Loucy (cell line): ENCODE data around the gene SPAG9.

Source experiments
- H2AFZ ChIP-seq: fragments of 200-600 bp; sonication (generic); 2 replicates; pipeline ENCODE4 v1.6.0; 2016; ENCODE audit warnings: antibody characterized with exemption, mild to moderate bottlenecking, low read length, moderate library complexity
- H3F3A ChIP-seq: fragments of 200-600 bp; 2 replicates; pipeline ENCODE4 v1.6.0; 2016; ENCODE audit warnings: antibody characterized with exemption, low read depth, mild to moderate bottlenecking
- H3K27me3 ChIP-seq: fragments of 200-600 bp; sonication (generic); 2 replicates; pipeline ENCODE4 v1.6.1; 2014; ENCODE audit warnings: low read length, mild to moderate bottlenecking; ENCODE audit not compliant: insufficient read depth, poor library complexity, severe bottlenecking
- H3K36me3 ChIP-seq: fragments of 200-600 bp; sonication (generic); 2 replicates; pipeline ENCODE4 v1.6.1; 2016; ENCODE audit warnings: low read length; ENCODE audit not compliant: insufficient read depth
- H3K4me1 ChIP-seq: fragments of 200-600 bp; sonication (generic); 2 replicates; pipeline ENCODE4 v1.5.1; 2014; ENCODE audit warnings: low read length, mild to moderate bottlenecking; ENCODE audit not compliant: insufficient read depth, poor library complexity, severe bottlenecking
- H3K4me2 ChIP-seq: fragments of 200-600 bp; sonication (generic); 2 replicates; pipeline ENCODE4 v1.6.0; 2014; ENCODE audit warnings: antibody characterized with exemption, low read length, low read depth, mild to moderate bottlenecking; ENCODE audit not compliant: poor library complexity, severe bottlenecking
- H3K4me3 ChIP-seq: fragments of 200-600 bp; sonication (generic); 2 replicates; pipeline ENCODE4 v1.5.1; 2014; ENCODE audit warnings: low read length, mild to moderate bottlenecking, mixed read lengths; ENCODE audit not compliant: poor library complexity, severe bottlenecking
- H3K79me2 ChIP-seq: fragments of 200-600 bp; sonication (generic); 2 replicates; pipeline ENCODE4 v1.6.1; 2014; ENCODE audit warnings: low read length; ENCODE audit not compliant: insufficient read depth
- H3K9ac ChIP-seq: fragments of 200-600 bp; sonication (generic); 2 replicates; pipeline ENCODE4 v1.6.0; 2014; ENCODE audit warnings: mild to moderate bottlenecking, low read depth, low read length, moderate library complexity; ENCODE audit not compliant: poor library complexity, severe bottlenecking
- H3K9me2 ChIP-seq: fragments of 200-600 bp; sonication (generic); replicated peaks from 2 replicates; pipeline ENCODE4 v1.6.1; 2016; ENCODE audit warnings: low read depth, low read length, mixed read lengths
- H3K9me3 ChIP-seq: fragments of 200-600 bp; sonication (generic); 2 replicates; pipeline ENCODE4 v1.6.1; 2014; ENCODE audit warnings: mild to moderate bottlenecking, antibody characterized with exemption, low read length, low read depth; ENCODE audit not compliant: insufficient read depth
- H4K20me1 ChIP-seq: fragments of 200-600 bp; sonication (generic); 2 replicates; pipeline ENCODE4 v1.6.0; 2014; ENCODE audit warnings: antibody characterized with exemption, low read length, mild to moderate bottlenecking; ENCODE audit not compliant: insufficient read depth, poor library complexity, severe bottlenecking
- EZH2phosphoT487 ChIP-seq: fragments of 200-600 bp; IDR thresholded peaks from 2 replicates; pipeline ENCODE4 v1.6.1; 2018; ENCODE audit warnings: antibody characterized with exemption, mild to moderate bottlenecking, moderate library complexity, borderline replicate concordance
- TF ChIP-seq, protein P1 (sequence below): fragments of 200-600 bp; sonication (generic); conservative IDR thresholded peaks from 2 replicates; pipeline ENCODE4 v1.5.1; 2014; ENCODE audit warnings: mild to moderate bottlenecking, antibody characterized with exemption, low read length

SPAG9 gene

DNA sequence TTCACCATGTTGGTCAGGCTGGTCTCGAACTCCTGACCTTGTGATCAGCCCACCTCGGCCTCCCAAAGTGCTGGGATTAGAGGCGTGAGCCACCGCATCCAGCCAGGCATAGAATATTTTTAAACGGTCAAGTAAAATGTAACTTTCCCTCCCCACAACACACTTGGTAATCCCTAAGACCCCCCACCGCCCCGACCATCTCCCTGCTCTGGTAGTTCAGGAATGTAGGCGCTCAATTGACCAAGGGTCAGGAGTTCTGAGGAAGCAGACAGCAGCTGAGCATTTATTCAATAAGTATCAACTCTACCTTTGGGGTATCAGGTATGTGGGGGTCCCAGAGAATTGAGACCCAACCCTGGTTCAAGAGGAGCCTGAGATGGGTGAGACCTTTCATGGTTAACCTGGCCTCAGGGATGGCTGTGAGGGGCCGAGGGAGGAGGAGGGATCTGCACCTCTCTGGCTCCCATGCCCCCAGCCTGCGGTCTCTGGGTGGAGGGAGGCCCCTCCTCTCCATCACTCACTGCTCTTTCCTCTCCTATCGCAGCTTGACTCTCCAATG lies 206.1 kb downstream of the SPAG9 start:
- Histone ChIP-seq H3K4me1 (peaks cover 6% of the 10 kb centered on the region), H3F3A (no peaks in the 10 kb centered on the region), H2AFZ (no peak overlapping the region), H3K79me2 (no peaks in the 10 kb centered on the region), H3K4me3 (no peak overlapping the region), H3K36me3 (no peaks in the 10 kb centered on the region), H3K9ac (no peak overlapping the region), H3K9me3 (no peaks in the 10 kb centered on the region), H4K20me1 (no peaks in the 10 kb centered on the region), H3K4me2 (no peak overlapping the region), H3K27me3 (no peaks in the 10 kb centered on the region), H3K9me2 (no peaks in the 10 kb centered on the region)
- TF ChIP-seq, protein P1, sequence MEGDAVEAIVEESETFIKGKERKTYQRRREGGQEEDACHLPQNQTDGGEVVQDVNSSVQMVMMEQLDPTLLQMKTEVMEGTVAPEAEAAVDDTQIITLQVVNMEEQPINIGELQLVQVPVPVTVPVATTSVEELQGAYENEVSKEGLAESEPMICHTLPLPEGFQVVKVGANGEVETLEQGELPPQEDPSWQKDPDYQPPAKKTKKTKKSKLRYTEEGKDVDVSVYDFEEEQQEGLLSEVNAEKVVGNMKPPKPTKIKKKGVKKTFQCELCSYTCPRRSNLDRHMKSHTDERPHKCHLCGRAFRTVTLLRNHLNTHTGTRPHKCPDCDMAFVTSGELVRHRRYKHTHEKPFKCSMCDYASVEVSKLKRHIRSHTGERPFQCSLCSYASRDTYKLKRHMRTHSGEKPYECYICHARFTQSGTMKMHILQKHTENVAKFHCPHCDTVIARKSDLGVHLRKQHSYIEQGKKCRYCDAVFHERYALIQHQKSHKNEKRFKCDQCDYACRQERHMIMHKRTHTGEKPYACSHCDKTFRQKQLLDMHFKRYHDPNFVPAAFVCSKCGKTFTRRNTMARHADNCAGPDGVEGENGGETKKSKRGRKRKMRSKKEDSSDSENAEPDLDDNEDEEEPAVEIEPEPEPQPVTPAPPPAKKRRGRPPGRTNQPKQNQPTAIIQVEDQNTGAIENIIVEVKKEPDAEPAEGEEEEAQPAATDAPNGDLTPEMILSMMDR, result no peak
- no peak for TF ChIP-seq EZH2phosphoT487

DNA sequence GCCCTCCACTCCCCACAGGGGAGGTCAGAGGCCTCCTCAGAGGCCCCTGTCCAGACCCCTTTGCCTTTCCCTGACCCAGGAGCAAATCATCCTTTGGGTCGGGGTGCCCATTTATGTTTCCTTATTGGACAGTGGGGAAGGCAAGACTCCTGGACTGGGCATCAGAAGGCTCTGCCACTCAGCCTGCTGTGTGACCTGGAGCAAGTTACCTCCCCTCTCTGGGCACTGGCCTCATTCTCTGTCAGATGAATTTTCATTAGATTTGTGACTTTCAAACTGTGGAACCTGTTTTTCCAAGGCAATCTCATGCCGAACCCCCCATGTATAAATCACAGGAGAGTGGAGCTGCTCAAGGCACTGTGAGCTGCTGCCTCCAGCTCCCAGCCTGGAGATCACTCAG lies 207.5 kb downstream of the SPAG9 start:
- no peak for TF ChIP-seq EZH2phosphoT487
- TF ChIP-seq, protein P1, result no peak
- H3F3A ChIP-seq, result no peaks in the 10 kb centered on the region
- H3K79me2 ChIP-seq, result no peaks in the 10 kb centered on the region
- no peak overlapping the region for H3K4me3 ChIP-seq
- no peaks in the 10 kb centered on the region for H3K9me3 ChIP-seq
- H3K36me3 ChIP-seq, result no peaks in the 10 kb centered on the region
- H3K4me2 ChIP-seq, result no peak overlapping the region
- H3K27me3 ChIP-seq, result no peaks in the 10 kb centered on the region
- H3K9ac ChIP-seq, result no peak overlapping the region
- peaks cover 6% of the 10 kb centered on the region for H3K4me1 ChIP-seq
- H4K20me1 ChIP-seq, result no peaks in the 10 kb centered on the region
- no peaks in the 10 kb centered on the region for H3K9me2 ChIP-seq
- H2AFZ ChIP-seq, result no peak overlapping the region
